ENCODE results near the gene VPS13C. TPM values are rescaled to one million over a fixed set of nuclear protein-coding genes. Genes with fewer than 3 reads are reported as not detected.

The VPS13C gene
- total RNA-seq, 1 donor from 2014 or later = 60.2 TPM

- H3K4me3 Mint-ChIP-seq (ENCODE audit: unreplicated experiment) = no peak overlapping the region
- H3K36me3 Mint-ChIP-seq (ENCODE audit: unreplicated experiment) = peaks cover 35% of the 10 kb centered on the region
- H3K4me1 Mint-ChIP-seq (ENCODE audit: unreplicated experiment) = no peaks in the 10 kb centered on the region
- H3K9me3 Mint-ChIP-seq (ENCODE audit: unreplicated experiment) = peaks cover 8% of the 10 kb centered on the region
- no peaks in the 10 kb centered on the region for H3K27me3 Mint-ChIP-seq (ENCODE audit: unreplicated experiment)
- no peak overlapping the region for H3K27ac Mint-ChIP-seq (ENCODE audit: unreplicated experiment)
- DNase-seq (ENCODE audit: extremely low spot score, unreplicated experiment) = no peak
- no peak for TF ChIP-seq CTCF (IDR thresholded peaks at IDR 0.05)
Observed at GRCh38 chr15:61996056-61996635, 64.1 kb downstream of the VPS13C start.

- Mint-ChIP-seq H3K27me3 (ENCODE audit: unreplicated experiment) (no peaks in the 10 kb centered on the region), H3K27ac (ENCODE audit: unreplicated experiment) (no peak overlapping the region), H3K9me3 (ENCODE audit: unreplicated experiment) (peaks cover 8% of the 10 kb centered on the region), H3K4me3 (ENCODE audit: unreplicated experiment) (no peak overlapping the region), H3K4me1 (ENCODE audit: unreplicated experiment) (no peaks in the 10 kb centered on the region), H3K36me3 (ENCODE audit: unreplicated experiment) (peaks cover 43% of the 10 kb centered on the region)
- no peak for TF ChIP-seq CTCF (IDR thresholded peaks at IDR 0.05)
- DNase-seq (ENCODE audit: extremely low spot score, unreplicated experiment) = no peak
Observed at GRCh38 chr15:61994216-61994615, 66.0 kb downstream of the VPS13C start.

DNA sequence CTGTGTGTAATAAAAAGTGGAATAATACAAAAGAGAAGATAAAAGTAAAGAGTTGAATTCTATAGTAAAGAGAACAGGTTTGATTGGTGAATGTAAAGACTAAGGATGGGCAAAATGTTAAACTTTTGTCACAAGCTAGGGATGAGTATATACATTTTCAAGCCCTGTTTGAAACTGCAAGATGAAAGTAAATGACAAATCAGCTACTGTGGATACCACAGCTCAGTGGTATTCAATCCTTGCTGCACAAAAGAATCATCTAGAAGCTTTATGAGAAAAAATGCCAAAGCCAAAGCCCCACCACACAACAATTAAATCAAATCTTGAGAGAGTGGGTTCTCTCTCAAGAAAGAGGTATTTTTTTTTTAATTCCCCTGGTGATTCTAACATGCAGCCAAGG lies 67.7 kb downstream of the VPS13C start:
- no peak for TF ChIP-seq CTCF (IDR thresholded peaks at IDR 0.05)
- Mint-ChIP-seq H3K27ac (ENCODE audit: unreplicated experiment) (peak overlapping the region; percentile 1), H3K27me3 (ENCODE audit: unreplicated experiment) (no peaks in the 10 kb centered on the region), H3K36me3 (ENCODE audit: unreplicated experiment) (peaks cover 56% of the 10 kb centered on the region), H3K4me1 (ENCODE audit: unreplicated experiment) (no peaks in the 10 kb centered on the region), H3K9me3 (ENCODE audit: unreplicated experiment) (peaks cover 21% of the 10 kb centered on the region), H3K4me3 (ENCODE audit: unreplicated experiment) (no peak overlapping the region)
- DNase-seq (ENCODE audit: extremely low spot score, unreplicated experiment) = no peak

GRCh38 chr15:61989667-61990066 lies 70.6 kb downstream of the VPS13C start:
- peaks cover 47% of the 10 kb centered on the region for H3K36me3 Mint-ChIP-seq (ENCODE audit: unreplicated experiment)
- H3K4me1 Mint-ChIP-seq (ENCODE audit: unreplicated experiment) = no peaks in the 10 kb centered on the region
- H3K27ac Mint-ChIP-seq (ENCODE audit: unreplicated experiment) = no peak overlapping the region
- H3K27me3 Mint-ChIP-seq (ENCODE audit: unreplicated experiment) = no peaks in the 10 kb centered on the region
- H3K4me3 Mint-ChIP-seq (ENCODE audit: unreplicated experiment) = no peak overlapping the region
- H3K9me3 Mint-ChIP-seq (ENCODE audit: unreplicated experiment) = peaks cover 13% of the 10 kb centered on the region
- DNase-seq (ENCODE audit: extremely low spot score, unreplicated experiment) = no peak
- no peak for TF ChIP-seq CTCF (IDR thresholded peaks at IDR 0.05)

DNA sequence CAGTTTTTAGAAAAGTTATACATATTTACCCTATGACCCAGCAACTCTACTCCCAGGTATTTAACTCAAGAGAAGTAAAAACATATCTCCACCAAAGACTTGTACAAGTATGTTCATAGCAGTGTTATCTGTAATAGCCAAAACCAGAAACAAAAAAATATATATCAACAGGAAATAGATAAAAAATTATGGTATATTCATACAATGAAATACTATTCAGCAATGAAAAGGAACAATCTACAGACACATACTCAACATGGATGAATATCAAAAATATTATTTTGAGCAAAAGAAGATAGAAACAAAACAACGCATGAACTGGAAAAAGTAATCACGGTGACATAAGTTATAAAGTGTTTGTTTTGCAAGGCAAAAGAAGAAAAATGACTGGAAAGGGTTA lies 72.4 kb downstream of the VPS13C start:
- peaks cover 13% of the 10 kb centered on the region for H3K9me3 Mint-ChIP-seq (ENCODE audit: unreplicated experiment)
- no peak overlapping the region for H3K4me3 Mint-ChIP-seq (ENCODE audit: unreplicated experiment)
- no peaks in the 10 kb centered on the region for H3K27me3 Mint-ChIP-seq (ENCODE audit: unreplicated experiment)
- DNase-seq (ENCODE audit: extremely low spot score, unreplicated experiment) = no peak
- TF ChIP-seq CTCF (IDR thresholded peaks at IDR 0.05) = no peak
- H3K36me3 Mint-ChIP-seq (ENCODE audit: unreplicated experiment) = peaks cover 56% of the 10 kb centered on the region
- no peaks in the 10 kb centered on the region for H3K4me1 Mint-ChIP-seq (ENCODE audit: unreplicated experiment)
- no peak overlapping the region for H3K27ac Mint-ChIP-seq (ENCODE audit: unreplicated experiment)

Data from osteocyte (in vitro differentiated cells).